ENCODE data around the gene VWA3B. TPM values are rescaled to one million over a fixed set of nuclear protein-coding genes. Genes with fewer than 3 reads are reported as not detected.

Gene VWA3B
- polyA plus RNA-seq, 2 of the 4 experiments (the other 2 are of a cell fraction): not detected

- TF ChIP-seq ELK1 (IDR thresholded peaks at IDR 0.05; ENCODE audit: low read depth, low read length) (no peak), JUN (IDR thresholded peaks at IDR 0.05) (no peak), SREBF2 (IDR thresholded peaks at IDR 0.05) (no peak), RARB (CRISPR knock-in tag; IDR thresholded peaks at IDR 0.05) (no peak), KDM1A (IDR thresholded peaks at IDR 0.05; ENCODE audit: low read depth) (no peak), CBX2 (IDR thresholded peaks at IDR 0.05; ENCODE audit: borderline replicate concordance, low read depth) (no peak), HES2 (IDR thresholded peaks at IDR 0.05) (no peak), RAD21 (conservative IDR thresholded peaks at IDR 0.05 in 1 of 2, IDR thresholded peaks at IDR 0.05 in 1 of 2) (no peak), MAZ (IDR thresholded peaks at IDR 0.05; ENCODE audit: borderline replicate concordance, low read depth, low read length) (no peak), TFCP2L1 (CRISPR knock-in tag; IDR thresholded peaks at IDR 0.05) (no peak), HDAC2 (IDR thresholded peaks at IDR 0.05) (no peak)
Measured at GRCh38 chr2:98294711-98295110, 207.7 kb downstream of the VWA3B start (continued).

- Histone ChIP-seq H3K4me3 (no peak overlapping the region), H3K27ac (no peak overlapping the region), H3K4me2 (no peak overlapping the region), H3K4me1 (no peaks in the 10 kb centered on the region), H3K9me3 (peaks cover 6% of the 10 kb centered on the region; the same call in 2 of the 3 replicates)
- POLR2A ChIA-PET: no interaction called here
- ATAC-seq (peak in 1 of 2 experiments; percentile 27; a peak in 1 of 6 replicates), DNase-seq (ENCODE audit: low read depth in 1 of 2, low spot score in 1 of 2) (no peak), FAIRE-seq (no peak)
- CTCF ChIA-PET: interaction anchor here (1.5 kb wide), 1 partner anchor 90 kb away, joined by 7 read pairs; no protein-coding TSS in a partner anchor
- no peak for TF ChIP-seq CHD4 (IDR thresholded peaks at IDR 0.05; ENCODE audit: borderline replicate concordance)
- WGBS (ENCODE audit: missing lambda C conversion rate): 47% methylated on average over 3 of the region's 5 CpGs
Measured at GRCh38 chr2:98295275-98295674, 208.3 kb downstream of the VWA3B start.

- 79% methylated on average over 9 of the region's 9 CpGs for WGBS (ENCODE audit: missing lambda C conversion rate)
- Histone ChIP-seq H3K4me2 (no peak overlapping the region), H3K4me3 (no peak overlapping the region), H3K4me1 (no peaks in the 10 kb centered on the region), H3K27ac (no peak overlapping the region), H3K9me3 (0 out of 3 replicates have a peak, but pooled peaks cover 1% of the 10 kb centered on the region)
- CTCF ChIA-PET: interaction anchor here (0.9 to 1.5 kb wide), 3 partner anchors 76 to 89 kb away, joined by 3 to 7 read pairs (median 4); no protein-coding TSS in a partner anchor
- TF ChIP-seq CTCF (IDR thresholded peaks at IDR 0.05) (peak; percentile 16; the same call in 2 of the 3 replicates), ATOH8 (CRISPR knock-in tag; IDR thresholded peaks at IDR 0.05; ENCODE audit: low read depth) (no peak), SMC3 (IDR thresholded peaks at IDR 0.05) (peak; percentile 37; the same call in 2 of the 3 replicates), RAD21 (conservative IDR thresholded peaks at IDR 0.05 in 1 of 2, IDR thresholded peaks at IDR 0.05 in 1 of 2) (peak in 1 of 2 experiments; percentile 41; a peak in 4 of 5 replicates)
- DNase-seq (ENCODE audit: low read depth in 1 of 2, low spot score in 1 of 2) (no peak), ATAC-seq (peak; percentile 31 to 81; a peak in 2 of 6 replicates), FAIRE-seq (no peak)
- POLR2A ChIA-PET: no interaction called here
Measured at GRCh38 chr2:98295721-98296414, 208.9 kb downstream of the VWA3B start.

GRCh38 chr2:98296440-98296839, 209.5 kb downstream of the VWA3B start:
- ChIA-PET CTCF (interaction anchor here (0.9 to 1.3 kb wide), 2 partner anchors 75 to 88 kb away, joined by 3 to 4 read pairs; no protein-coding TSS in a partner anchor), POLR2A (no interaction called here)
- Histone ChIP-seq H3K27ac (no peak overlapping the region), H3K4me1 (no peaks in the 10 kb centered on the region), H3K9me3 (no peaks in the 10 kb centered on the region), H3K4me2 (no peak overlapping the region), H3K4me3 (no peak overlapping the region)
- ATAC-seq (no peak), FAIRE-seq (no peak), DNase-seq (ENCODE audit: low read depth in 1 of 2, low spot score in 1 of 2) (no peak)
- 65% methylated on average over 7 of the region's 7 CpGs for WGBS (ENCODE audit: missing lambda C conversion rate)
- no peak for TF ChIP-seq HOXA7 (CRISPR knock-in tag; IDR thresholded peaks at IDR 0.05)
- no peak for TF ChIP-seq CHD2 (IDR thresholded peaks at IDR 0.05; ENCODE audit: low read length, partially characterized antibody)
- TF ChIP-seq ZSCAN20 (CRISPR knock-in tag; IDR thresholded peaks at IDR 0.05): no peak
- no peak for TF ChIP-seq KDM1A (IDR thresholded peaks at IDR 0.05; ENCODE audit: low read depth)
- TF ChIP-seq ZC3H11A (IDR thresholded peaks at IDR 0.05): no peak
- TF ChIP-seq JUN (IDR thresholded peaks at IDR 0.05): no peak
- no peak for TF ChIP-seq MYC (IDR thresholded peaks at IDR 0.05; ENCODE audit: borderline replicate concordance, low read length)
- TF ChIP-seq E2F6 (IDR thresholded peaks at IDR 0.05; ENCODE audit: borderline replicate concordance, low read depth): no peak
- TF ChIP-seq USF2 (IDR thresholded peaks at IDR 0.05): no peak
- TF ChIP-seq CBX8 (IDR thresholded peaks at IDR 0.05): no peak
- TF ChIP-seq NPAS2 (CRISPR knock-in tag; IDR thresholded peaks at IDR 0.05; ENCODE audit: borderline replicate concordance): no peak
- no peak for TF ChIP-seq MAX (IDR thresholded peaks at IDR 0.05)
- TF ChIP-seq JUNB (IDR thresholded peaks at IDR 0.05): no peak
- no peak for TF ChIP-seq RAD21 (conservative IDR thresholded peaks at IDR 0.05 in 1 of 2, IDR thresholded peaks at IDR 0.05 in 1 of 2)
